ENCODE results near the gene ABL2.

- TF ChIP-seq EZH2 (IDR thresholded peaks at IDR 0.05; ENCODE audit: borderline replicate concordance, low read depth, low read length, severe bottlenecking) = no peak
- TF ChIP-seq CTCF (IDR thresholded peaks at IDR 0.05; ENCODE audit: extremely low read depth in 1 of 2, insufficient read depth in 1 of 2, low read depth in 1 of 2, low read length in 2 of 2) = no peak
- TF ChIP-seq MAX (IDR thresholded peaks at IDR 0.05; ENCODE audit: insufficient read depth, insufficient read length) = no peak
- TF ChIP-seq GATA2 (IDR thresholded peaks at IDR 0.05; ENCODE audit: insufficient read depth, insufficient read length, low read depth, low read length) = no peak
- TF ChIP-seq POLR2A (IDR thresholded peaks at IDR 0.05; ENCODE audit: low read depth, low read length) = no peak
- TF ChIP-seq POLR2AphosphoS5 (IDR thresholded peaks at IDR 0.05; ENCODE audit: insufficient read depth, low read depth, low read length) = no peak
- no peak for TF ChIP-seq MYC (IDR thresholded peaks at IDR 0.05; ENCODE audit: low read depth, low read length)
- no peak for TF ChIP-seq JUN (IDR thresholded peaks at IDR 0.05; ENCODE audit: borderline replicate concordance, insufficient read depth, insufficient read length, low read depth)
These were observed 28.9 kb downstream of the ABL2 start for GRCh38 chr1:179200586-179200985.

All from endothelial cell of umbilical vein (primary cell).